Jurkat, Clone E6-1 (cell line): Measurements from ENCODE around the gene GATA5.

Experiments
- DNase-seq: peaks from one replicate; pipeline ENCODE4 v3.0.0-alpha.2; 2011; ENCODE audit warnings: low read depth, low spot score
- H3K4me3 ChIP-seq: 2 replicates; pipeline ENCODE4 v1.5.1; 2011; ENCODE audit warnings: mild to moderate bottlenecking, low read length, control low read depth, moderate library complexity

GATA5 gene

DNA sequence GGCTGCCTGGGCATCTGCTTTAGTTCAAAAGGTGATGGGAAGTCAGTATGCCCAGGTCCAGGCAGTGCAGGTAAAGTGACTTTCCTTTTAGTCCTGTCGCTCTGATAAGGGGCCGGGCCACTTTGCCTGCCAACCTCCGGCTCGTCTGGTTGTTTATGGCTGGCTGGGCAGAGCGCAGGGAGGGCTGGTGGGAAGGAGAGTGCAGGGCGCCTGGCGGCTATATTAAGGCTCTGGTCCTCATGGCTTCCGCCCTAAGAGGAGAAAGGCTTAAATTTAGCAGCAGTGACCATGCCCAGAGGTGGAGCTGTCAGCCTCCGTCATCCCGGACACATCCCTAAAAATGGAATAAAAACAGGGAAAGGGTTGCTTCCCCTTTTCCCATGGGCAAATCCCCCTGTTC, 14.6 kb downstream of the GATA5 start:
- no peak for DNase-seq

DNA sequence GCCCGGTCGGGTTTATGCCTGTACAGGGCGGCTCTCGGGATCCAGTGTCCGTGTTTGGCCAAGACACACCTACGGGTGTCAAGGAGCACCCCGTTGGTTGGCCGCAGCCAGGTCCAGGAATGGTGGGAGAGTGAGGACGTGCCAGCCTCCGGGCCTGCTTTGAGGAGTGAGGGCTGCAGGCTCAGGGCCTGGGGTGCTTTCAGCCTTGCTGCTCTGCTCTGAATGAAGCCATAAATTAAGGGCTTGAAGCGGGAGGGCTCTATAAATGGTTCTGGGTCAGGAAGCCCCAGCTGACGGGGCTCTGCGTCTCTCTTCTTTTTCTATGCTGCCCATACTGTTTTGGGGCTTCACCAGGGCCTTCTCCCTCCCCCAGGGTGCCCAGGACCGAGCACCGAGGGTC, 15.1 kb downstream of the GATA5 start:
- no peak for DNase-seq
- no peak overlapping the region for H3K4me3 ChIP-seq

More for the DNA sequence above, 14.6 kb downstream of the GATA5 start:
- H3K4me3 ChIP-seq = no peak overlapping the region

DNA sequence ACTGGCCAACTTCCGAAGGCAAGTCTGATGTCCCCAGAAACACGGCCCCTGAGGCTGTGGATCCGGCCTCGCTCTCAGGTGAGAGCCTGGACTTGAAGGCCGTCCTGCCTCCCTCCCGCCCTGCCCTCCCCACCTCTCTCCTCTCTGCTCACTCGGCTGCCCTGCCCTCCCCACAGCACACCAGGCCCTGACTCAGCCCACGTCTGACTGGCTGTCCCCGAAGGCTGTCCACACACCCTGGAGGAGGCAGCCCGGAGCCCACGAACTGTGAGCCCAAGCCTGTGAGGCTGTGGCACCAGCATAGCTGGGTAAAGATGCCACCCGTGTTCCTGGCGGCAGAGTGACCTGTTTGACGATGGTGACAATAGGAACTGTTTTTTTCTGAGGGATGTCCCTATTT, 16.3 kb downstream of the GATA5 start:
- no peak for DNase-seq
- no peak overlapping the region for H3K4me3 ChIP-seq

DNA sequence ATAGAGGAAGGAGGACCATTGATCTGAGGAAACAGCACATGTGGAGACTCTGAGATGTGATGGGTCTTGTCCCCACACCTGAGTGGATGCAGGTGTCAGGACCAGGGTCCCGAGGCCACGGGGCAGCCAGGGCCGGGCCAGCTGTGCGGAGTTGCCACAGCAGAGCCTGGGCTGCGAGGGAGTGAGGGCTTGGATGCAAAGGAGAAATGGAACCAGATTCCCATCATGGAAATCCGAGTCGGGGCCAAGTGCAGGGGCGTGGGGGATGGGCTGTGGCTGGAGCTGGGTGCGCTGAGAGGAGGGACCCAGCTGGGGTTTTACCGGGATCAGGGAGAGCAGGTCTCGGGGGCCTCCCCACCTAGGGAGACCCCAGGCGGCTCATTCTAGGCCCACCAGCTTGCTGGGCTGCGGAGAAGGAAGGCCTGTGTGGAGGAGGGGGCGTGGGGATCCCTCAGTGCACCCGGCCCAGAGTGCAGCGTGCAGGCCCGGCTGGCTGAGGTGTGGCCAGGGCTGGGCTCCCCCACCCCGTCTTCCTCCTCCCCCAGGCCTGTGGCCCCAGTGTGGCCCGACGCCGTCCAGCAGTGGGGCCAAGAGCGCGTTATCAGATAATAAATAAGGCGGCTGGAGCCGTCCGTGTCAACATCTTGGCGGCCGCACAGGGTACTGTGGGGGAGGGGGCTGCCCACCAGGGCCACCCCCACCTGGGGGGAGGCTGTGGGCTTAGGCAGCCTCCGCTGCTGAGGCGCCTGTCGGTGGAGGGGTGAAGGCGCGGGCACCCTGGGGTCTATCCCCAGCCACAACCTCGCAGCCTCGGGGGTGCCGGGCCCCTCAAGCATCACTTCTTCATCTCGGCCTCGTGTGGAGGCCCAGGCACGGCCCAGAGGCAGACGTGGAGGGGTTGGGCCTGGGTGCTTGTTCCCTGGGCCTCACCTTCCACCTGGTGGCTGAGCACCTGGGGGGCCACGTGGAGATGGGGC, 17.2 kb downstream of the GATA5 start:
- DNase-seq = no peak
- H3K4me3 ChIP-seq = no peak overlapping the region

DNA sequence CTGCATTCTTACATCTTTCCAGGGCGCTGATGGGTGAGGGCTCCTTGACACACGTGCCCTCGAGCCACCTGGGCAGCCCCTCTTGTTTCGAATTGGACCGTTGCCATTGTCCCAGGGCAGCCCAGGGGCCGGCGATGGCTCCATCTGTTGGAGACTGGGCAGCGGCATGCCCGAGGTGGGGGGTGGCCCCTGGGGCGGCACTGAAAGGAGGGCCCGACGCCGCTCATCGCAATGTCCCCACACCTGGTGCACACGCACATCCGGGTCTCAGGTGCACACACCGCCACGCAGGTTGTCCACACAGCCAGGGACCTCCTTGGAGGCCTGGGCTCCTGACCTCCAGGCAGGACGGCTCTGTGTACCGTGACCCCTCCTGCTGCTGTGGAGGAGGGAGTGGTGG, 18.0 kb downstream of the GATA5 start:
- no peak for DNase-seq
- H3K4me3 ChIP-seq = no peak overlapping the region

DNA sequence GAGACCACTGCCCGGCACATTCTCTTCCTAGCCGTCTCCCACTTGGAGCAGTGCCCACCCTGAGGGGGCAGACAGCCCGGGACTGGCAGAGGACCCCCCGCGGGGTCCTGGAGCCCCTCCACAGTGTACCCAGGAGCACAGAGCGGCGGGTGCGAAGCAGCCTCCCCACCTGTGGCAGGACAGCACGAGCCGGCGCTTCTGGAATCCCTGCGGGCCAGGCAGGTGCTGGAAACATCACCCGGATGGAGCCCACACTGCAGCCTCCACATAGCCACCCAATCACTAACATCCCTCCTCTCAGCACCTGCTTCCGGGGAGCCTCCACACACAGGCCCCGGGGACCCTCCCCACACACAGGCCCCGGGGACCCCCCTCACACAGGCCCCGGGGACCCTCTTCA, 18.7 kb downstream of the GATA5 start:
- DNase-seq = no peak
- H3K4me3 ChIP-seq = no peak overlapping the region

DNA sequence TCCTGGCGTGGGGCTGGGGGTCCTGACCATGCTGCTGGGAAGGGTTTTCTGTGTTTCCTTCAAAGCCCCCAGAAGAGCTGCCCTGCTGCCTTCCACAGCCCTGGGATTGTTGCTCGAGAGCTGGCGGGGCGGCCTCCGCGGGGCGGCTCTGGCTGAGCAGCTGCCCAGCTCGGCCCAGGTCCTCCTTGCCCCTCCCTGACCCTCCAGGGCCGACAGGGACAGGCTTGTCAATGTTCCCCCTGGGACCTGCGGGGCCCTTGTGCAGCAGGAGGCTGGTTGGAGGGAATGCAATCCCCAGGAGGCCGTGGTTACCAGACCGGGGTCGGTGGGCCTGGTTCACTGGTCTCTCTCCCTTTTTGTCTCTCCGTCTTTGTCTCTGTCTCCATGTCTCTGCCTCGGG, 19.9 kb downstream of the GATA5 start:
- DNase-seq = no peak
- no peak overlapping the region for H3K4me3 ChIP-seq

DNA sequence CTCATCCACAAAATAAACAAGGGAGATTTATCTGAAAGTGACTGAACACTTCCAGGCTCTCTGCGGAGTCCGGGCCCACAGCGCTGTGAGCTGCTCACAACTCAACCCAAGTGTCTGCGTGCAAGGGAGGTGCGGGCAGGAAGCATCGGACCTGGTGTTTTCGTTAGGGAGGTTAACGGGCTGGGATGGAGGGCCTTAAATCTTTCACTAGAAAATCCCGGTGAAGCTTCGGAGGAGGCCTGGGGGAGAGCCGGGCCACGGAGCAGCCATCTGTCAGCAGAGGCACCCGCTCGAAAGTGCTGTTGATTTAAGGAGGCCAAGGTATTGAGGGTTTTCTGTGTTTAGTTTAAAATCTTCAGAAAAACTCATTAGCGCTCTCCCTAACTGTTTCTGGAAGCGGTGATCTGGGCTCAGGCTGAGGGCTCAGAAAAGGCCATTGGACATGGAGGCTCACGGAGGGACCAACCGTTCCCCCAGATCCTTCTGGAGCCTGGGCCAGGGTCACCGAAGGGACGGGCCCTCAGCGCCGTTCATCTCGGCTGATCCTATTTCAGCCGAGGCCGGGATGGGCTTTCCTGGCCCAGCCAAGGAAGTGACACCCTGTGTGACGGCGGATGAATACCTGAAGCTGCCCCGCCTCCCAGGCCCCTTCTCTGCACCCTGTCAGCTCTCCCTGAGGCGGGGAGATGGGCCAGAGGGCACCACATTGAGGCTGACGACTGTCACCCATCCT, 20.7 kb downstream of the GATA5 start:
- no peak for DNase-seq
- H3K4me3 ChIP-seq = no peak overlapping the region

DNA sequence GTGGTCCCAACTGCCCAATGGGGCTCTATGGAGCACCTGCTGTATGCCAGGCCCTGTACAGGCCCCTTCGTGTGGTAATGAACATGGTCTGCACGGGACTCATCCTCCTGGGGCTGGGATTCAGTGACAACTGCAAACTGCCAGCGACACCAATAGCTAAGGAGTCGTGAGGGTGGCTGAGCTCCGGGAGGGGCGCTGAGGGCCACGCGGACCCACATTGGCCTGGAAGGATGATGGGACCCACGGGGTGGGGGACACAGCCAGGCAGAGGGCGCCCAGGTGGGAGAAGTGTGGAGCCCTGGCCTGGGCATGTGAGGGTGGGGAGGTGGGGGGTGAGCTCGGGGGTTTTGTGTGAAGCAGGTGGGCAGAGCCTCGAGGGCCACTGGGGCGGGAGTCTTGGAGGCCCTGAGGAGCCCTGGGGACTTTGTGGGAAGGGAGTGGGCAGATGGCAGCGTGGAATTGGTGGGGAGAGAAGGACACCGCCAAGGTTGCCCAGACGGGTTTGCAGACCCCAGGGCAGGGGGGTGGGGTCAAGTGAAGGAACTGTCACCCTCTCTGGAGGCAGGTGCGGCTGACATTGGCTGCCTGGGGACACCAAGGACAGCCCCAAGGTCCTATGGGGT, 22.5 kb downstream of the GATA5 start:
- H3K4me3 ChIP-seq = no peak overlapping the region
- DNase-seq = no peak

DNA sequence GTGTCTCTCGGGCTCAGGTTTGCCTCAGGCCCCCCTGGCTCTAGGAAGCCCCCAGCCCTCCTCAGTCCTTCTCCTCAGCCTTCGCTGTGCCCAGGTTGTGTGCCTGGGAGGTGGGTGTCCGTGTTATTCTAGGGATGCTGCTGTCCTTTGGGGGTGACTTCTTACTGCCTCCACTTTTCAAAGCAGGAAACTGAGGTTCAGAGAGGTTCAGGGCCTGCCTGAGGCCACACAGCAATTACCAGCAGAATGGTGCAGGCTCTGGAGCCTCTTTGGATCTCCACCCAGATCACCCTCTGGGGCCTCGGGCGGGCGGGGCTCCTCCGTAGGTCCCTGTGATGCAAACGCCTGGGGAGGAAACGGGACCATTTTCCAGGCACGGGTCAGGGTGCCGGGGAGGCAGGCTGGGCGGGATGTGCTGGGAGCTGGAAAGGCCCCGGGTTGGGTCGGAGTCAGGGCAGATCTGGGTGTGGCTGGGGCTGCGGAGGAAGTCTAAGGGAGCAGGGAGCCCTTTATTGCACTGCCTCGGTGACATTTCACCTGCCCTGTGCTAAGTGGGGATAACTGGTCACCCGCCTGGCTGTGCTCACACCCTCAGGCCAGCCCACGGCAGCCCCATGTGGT, 23.2 kb downstream of the GATA5 start:
- no peak overlapping the region for H3K4me3 ChIP-seq
- DNase-seq = no peak

DNA sequence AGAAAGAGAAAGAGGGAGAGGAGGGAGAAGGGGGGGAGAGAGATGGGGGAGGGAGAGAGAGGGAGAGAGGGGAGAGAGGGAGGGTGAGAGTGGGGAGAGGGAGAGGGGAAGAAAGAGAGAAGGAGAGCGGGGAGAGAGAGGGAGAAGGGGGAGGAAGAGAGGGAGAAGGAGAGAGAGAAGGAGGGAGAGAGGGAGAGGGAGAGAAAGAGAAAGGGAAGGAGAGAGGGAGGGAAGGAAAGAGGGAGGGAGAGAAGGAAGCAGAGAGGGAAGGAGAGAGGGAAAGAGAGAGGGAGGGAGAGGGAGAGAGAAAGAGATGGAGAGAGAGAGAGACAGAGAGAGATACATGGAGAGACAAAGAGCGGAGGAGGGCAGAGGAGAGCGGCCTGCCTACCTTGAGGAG, 23.8 kb downstream of the GATA5 start:
- no peak for DNase-seq
- no peak overlapping the region for H3K4me3 ChIP-seq

DNA sequence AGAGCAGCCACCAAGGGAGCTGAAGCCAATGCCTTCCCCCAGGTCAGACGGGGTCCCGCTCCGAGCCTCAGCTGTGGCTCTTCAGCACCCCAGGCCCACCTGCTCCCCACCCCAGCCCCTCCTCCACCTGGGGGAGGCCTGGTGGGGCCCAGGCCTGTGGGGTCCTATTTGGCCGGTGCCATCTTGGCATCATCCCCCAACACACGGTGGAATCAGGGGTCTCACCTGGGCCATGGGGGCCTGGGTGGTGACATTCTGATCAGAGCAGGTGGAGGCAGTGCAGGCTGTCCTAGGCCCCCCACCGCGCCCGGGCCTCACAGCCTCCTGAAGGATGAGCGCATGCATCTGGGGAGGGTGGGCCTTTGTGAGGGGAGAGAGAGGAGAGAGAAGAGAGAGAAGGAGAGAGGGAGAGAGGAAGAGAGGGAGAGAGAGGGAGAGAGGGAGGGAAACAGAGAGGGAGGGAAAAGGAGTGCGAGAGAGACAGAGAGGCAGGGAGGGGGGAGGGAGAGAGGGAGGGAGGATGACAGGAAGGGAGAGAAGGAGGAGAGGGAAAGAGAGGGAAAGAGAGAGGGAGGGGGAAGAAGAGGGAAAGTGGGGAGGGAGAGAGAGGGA, 24.5 kb downstream of the GATA5 start:
- no peak for DNase-seq
- H3K4me3 ChIP-seq = no peak overlapping the region

DNA sequence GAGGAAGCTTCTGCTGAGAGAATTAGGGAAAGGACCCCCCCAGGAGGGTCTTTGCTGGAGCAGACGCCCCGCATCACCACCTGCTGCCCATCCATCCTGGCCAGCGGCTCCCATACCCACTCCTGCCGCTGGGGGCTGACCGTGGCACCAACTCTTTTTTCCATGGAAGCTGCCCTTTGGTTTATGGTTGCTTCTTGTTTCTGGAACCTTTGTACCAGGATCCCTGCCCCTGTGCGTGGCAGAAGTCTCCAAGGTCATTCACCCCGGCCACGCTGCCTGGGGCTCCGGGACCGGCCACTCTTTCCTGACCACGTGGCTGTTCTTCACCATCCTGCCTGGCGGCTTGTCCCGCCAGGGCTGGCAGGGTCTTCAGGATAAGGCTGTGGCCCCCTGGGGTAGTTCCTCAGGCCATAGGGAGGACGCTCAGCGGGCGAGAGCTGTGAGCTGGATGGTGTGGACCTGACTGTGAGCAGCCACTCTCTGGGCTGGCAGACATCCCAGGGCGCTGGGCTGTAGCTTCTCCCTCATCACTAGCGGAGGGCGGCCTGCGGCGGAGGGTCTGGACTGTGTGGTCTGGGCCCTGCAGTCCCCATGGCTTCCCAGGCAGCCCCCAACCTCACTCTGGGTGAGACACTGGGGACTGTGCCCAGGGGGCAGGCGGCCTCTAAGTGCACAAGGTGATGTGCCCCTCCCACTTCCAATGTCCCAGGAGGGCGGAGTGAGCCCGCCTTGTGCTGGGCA, 25.7 kb downstream of the GATA5 start:
- no peak overlapping the region for H3K4me3 ChIP-seq
- DNase-seq = no peak

DNA sequence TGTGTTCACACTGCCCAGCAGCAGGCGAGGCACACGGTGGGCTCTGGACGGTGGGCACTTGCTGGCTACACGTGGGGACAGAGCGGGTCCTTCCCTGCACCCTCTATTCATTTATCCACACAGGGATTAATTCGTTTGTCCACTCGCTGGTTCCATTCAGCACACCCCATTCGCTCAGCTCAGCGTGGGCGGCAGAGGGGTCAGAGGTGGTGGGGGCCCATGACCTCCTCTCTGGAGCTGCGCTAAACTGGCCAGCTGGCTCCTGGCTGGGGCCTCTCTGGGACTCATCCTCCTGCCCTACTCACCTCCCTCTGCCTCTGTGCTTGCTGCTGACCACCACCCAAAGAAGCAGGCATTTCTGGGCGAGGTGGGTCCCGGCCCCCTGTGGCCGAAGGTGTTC, 27.0 kb downstream of the GATA5 start:
- no peak overlapping the region for H3K4me3 ChIP-seq
- no peak for DNase-seq

DNA sequence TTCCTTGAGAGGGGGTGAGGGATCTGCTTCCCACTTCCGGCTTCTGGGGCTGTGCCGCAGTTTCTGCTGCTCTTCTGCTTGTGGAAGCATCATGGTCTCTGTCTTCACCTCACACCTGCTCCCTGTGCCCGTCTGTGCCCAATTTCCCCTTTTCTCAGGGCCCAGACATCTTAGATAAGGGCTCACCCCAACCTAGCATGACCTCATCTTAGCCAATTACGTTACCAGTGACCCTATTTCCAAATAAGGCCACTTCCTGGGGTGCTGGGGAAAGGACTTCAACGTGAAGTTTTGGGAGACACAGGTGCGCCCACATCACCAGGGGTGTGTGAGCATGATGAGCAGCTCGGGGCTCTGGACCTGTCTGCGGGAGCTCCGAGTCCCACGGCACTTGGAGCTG, 27.8 kb downstream of the GATA5 start:
- no peak overlapping the region for H3K4me3 ChIP-seq
- no peak for DNase-seq

DNA sequence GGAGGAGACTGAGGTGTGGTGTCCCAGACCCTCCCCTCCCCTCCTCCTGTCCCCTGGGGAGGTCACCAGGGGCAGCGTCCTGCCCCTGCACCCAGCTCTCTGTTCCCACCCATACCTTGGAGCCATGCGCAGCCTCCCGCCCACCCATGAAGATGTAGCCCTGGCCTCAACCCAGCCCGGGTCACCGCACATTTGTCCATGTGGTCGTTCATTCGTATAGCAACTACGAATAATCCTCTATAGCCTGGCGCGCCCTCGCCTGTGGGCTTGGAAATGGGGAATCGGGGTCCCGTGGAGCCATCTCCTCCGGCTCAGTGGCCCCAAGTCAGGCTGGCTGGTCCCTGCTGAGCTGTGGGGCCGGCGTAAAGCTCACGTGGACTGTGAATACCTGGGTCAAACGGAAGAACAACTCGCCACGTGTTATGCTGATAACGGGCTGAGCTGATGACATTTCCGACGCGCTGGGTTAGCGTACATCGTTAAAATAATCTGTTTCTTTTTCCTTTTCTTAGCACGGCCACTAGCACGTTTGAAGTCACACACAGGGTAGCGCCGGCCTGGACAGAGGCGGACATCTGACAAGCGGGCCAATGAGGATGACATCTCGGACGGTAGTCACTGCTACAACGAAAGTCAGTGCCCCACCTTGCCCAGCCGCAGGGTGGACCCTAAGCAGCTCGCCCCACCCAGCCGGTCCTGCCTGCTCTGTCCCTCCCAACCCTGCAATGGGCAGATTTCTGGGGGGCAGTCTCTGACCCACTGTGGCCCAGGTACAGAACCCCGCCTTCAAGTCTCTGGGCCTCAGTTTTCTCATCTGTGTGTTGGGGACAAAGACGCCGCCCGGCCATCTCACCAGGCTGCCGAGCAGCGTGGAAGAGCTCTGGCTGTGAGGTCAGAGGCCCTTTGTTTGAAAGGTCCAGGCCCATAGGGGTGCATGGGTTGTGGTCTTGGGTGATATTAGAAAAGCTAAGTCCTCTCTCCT, 28.6 kb downstream of the GATA5 start:
- no peak for DNase-seq
- no peak overlapping the region for H3K4me3 ChIP-seq

DNA sequence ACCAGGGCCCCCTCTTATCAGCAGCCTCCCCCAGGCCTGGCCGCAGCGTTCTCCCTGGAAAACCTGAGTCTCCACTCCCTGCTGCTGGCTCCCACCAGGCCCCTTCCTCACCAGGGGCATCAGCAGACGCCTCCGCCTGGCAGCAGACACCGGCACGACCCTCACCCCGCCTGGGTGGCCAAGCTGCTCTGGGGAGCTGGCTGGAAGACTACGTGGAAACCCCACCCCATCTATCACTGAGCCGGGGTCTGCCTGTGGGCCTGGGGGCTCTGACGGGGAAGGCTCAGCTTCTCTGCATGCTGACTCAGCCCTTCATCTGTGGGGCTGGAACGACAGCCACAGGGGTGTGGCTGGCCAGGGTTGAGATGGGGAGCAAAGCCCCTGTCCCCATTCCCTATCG, 29.3 kb downstream of the GATA5 start:
- DNase-seq = no peak
- H3K4me3 ChIP-seq = no peak overlapping the region
